ENCODE results near the gene IGFLR1.

IGFLR1 gene

GRCh38 chr19:35712567-35713505 is 29.4 kb downstream of the IGFLR1 start:
- no peak for ATAC-seq
- no peak for TF ChIP-seq RARB (CRISPR knock-in tag; IDR thresholded peaks at IDR 0.05)
- no peak for TF ChIP-seq ZFP3 (CRISPR knock-in tag; IDR thresholded peaks at IDR 0.05)

- TF ChIP-seq, protein P1, sequence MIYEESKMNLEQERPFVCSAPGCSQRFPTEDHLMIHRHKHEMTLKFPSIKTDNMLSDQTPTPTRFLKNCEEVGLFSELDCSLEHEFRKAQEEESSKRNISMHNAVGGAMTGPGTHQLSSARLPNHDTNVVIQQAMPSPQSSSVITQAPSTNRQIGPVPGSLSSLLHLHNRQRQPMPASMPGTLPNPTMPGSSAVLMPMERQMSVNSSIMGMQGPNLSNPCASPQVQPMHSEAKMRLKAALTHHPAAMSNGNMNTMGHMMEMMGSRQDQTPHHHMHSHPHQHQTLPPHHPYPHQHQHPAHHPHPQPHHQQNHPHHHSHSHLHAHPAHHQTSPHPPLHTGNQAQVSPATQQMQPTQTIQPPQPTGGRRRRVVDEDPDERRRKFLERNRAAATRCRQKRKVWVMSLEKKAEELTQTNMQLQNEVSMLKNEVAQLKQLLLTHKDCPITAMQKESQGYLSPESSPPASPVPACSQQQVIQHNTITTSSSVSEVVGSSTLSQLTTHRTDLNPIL (CRISPR knock-in tag; IDR thresholded peaks at IDR 0.05; ENCODE audit: low read depth), result no peak
- TF ChIP-seq CSDC2 (CRISPR knock-in tag; IDR thresholded peaks at IDR 0.05) (no peak), BACH2 (CRISPR knock-in tag; IDR thresholded peaks at IDR 0.05; ENCODE audit: borderline replicate concordance) (no peak), ZC3H10 (CRISPR knock-in tag; IDR thresholded peaks at IDR 0.05) (no peak), TCF4 (CRISPR knock-in tag; IDR thresholded peaks at IDR 0.05; ENCODE audit: borderline replicate concordance) (no peak), ZFP3 (CRISPR knock-in tag; IDR thresholded peaks at IDR 0.05) (no peak), ARNTL (CRISPR knock-in tag; IDR thresholded peaks at IDR 0.05; ENCODE audit: borderline replicate concordance, low read depth) (no peak), ZFP30 (CRISPR knock-in tag; IDR thresholded peaks at IDR 0.05) (no peak), PPARA (CRISPR knock-in tag; IDR thresholded peaks at IDR 0.05; ENCODE audit: borderline replicate concordance) (no peak), ESRRG (CRISPR knock-in tag; IDR thresholded peaks at IDR 0.05) (no peak)
- TF ChIP-seq, protein P2, sequence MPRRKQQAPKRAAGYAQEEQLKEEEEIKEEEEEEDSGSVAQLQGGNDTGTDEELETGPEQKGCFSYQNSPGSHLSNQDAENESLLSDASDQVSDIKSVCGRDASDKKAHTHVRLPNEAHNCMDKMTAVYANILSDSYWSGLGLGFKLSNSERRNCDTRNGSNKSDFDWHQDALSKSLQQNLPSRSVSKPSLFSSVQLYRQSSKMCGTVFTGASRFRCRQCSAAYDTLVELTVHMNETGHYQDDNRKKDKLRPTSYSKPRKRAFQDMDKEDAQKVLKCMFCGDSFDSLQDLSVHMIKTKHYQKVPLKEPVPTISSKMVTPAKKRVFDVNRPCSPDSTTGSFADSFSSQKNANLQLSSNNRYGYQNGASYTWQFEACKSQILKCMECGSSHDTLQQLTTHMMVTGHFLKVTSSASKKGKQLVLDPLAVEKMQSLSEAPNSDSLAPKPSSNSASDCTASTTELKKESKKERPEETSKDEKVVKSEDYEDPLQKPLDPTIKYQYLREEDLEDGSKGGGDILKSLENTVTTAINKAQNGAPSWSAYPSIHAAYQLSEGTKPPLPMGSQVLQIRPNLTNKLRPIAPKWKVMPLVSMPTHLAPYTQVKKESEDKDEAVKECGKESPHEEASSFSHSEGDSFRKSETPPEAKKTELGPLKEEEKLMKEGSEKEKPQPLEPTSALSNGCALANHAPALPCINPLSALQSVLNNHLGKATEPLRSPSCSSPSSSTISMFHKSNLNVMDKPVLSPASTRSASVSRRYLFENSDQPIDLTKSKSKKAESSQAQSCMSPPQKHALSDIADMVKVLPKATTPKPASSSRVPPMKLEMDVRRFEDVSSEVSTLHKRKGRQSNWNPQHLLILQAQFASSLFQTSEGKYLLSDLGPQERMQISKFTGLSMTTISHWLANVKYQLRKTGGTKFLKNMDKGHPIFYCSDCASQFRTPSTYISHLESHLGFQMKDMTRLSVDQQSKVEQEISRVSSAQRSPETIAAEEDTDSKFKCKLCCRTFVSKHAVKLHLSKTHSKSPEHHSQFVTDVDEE (CRISPR knock-in tag; IDR thresholded peaks at IDR 0.05), result no peak
- TF ChIP-seq, protein P3, sequence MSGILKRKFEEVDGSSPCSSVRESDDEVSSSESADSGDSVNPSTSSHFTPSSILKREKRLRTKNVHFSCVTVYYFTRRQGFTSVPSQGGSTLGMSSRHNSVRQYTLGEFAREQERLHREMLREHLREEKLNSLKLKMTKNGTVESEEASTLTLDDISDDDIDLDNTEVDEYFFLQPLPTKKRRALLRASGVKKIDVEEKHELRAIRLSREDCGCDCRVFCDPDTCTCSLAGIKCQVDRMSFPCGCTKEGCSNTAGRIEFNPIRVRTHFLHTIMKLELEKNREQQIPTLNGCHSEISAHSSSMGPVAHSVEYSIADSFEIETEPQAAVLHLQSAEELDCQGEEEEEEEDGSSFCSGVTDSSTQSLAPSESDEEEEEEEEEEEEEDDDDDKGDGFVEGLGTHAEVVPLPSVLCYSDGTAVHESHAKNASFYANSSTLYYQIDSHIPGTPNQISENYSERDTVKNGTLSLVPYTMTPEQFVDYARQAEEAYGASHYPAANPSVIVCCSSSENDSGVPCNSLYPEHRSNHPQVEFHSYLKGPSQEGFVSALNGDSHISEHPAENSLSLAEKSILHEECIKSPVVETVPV (CRISPR knock-in tag; IDR thresholded peaks at IDR 0.05), result no peak
- ATAC-seq, result no peak; the same call in 2 of the 3 replicates
These were observed 31.2 kb downstream of the IGFLR1 start for GRCh38 chr19:35710784-35711723.

DNA sequence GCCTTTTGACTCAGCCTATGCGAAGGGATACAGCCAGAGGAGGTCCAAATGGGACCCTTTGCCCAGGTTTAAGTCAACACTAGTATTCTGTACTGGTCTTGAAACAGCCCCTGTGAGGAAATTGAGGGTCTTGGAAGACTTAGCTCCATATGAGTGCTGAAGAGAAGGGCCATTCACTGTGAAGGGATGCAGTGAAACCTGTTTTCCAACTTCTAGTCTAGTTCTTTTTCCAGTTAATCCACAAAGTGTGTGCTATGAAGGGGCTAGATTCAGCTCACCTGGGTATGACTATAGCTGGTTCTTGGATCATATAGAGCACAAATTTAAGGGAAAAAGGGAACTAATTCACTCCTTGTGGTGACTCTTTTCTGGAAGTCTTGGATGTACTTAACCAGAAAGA is 33.9 kb downstream of the IGFLR1 start:
- TF ChIP-seq, protein P2 (CRISPR knock-in tag; IDR thresholded peaks at IDR 0.05), result no peak
- no peak for TF ChIP-seq ZNF565 (CRISPR knock-in tag; conservative IDR thresholded peaks at IDR 0.05; ENCODE audit: low read depth)
- no peak for TF ChIP-seq BACH2 (CRISPR knock-in tag; IDR thresholded peaks at IDR 0.05; ENCODE audit: borderline replicate concordance)
- TF ChIP-seq TOX (CRISPR knock-in tag; IDR thresholded peaks at IDR 0.05; ENCODE audit: borderline replicate concordance), result no peak
- TF ChIP-seq, protein P4, sequence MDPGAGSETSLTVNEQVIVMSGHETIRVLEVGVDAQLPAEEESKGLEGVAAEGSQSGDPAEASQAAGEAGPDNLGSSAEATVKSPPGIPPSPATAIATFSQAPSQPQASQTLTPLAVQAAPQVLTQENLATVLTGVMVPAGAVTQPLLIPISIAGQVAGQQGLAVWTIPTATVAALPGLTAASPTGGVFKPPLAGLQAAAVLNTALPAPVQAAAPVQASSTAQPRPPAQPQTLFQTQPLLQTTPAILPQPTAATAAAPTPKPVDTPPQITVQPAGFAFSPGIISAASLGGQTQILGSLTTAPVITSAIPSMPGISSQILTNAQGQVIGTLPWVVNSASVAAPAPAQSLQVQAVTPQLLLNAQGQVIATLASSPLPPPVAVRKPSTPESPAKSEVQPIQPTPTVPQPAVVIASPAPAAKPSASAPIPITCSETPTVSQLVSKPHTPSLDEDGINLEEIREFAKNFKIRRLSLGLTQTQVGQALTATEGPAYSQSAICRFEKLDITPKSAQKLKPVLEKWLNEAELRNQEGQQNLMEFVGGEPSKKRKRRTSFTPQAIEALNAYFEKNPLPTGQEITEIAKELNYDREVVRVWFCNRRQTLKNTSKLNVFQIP (CRISPR knock-in tag; IDR thresholded peaks at IDR 0.05; ENCODE audit: borderline replicate concordance, low read depth), result no peak
- TF ChIP-seq ARNTL (CRISPR knock-in tag; IDR thresholded peaks at IDR 0.05; ENCODE audit: borderline replicate concordance, low read depth), result no peak
- TF ChIP-seq SNAI2 (CRISPR knock-in tag; IDR thresholded peaks at IDR 0.05), result no peak
- no peak for TF ChIP-seq ZFP3 (CRISPR knock-in tag; IDR thresholded peaks at IDR 0.05)
- TF ChIP-seq ISL1 (CRISPR knock-in tag; IDR thresholded peaks at IDR 0.05), result no peak
- TF ChIP-seq ESRRG (CRISPR knock-in tag; IDR thresholded peaks at IDR 0.05), result no peak
- TF ChIP-seq, protein P3 (CRISPR knock-in tag; IDR thresholded peaks at IDR 0.05), result no peak
- no peak for TF ChIP-seq TCF4 (CRISPR knock-in tag; IDR thresholded peaks at IDR 0.05; ENCODE audit: borderline replicate concordance)
- TF ChIP-seq ZC3H10 (CRISPR knock-in tag; IDR thresholded peaks at IDR 0.05), result no peak
- no peak for TF ChIP-seq ZNF8 (CRISPR knock-in tag; IDR thresholded peaks at IDR 0.05)
- no peak for TF ChIP-seq OSR1 (CRISPR knock-in tag; IDR thresholded peaks at IDR 0.05)
- TF ChIP-seq GLIS3 (CRISPR knock-in tag; IDR thresholded peaks at IDR 0.05), result no peak
- TF ChIP-seq RARB (CRISPR knock-in tag; IDR thresholded peaks at IDR 0.05), result no peak
- TF ChIP-seq PPARA (CRISPR knock-in tag; IDR thresholded peaks at IDR 0.05; ENCODE audit: borderline replicate concordance), result no peak
- no peak for ATAC-seq

All from SK-N-SH treated with all-trans-retinoic acid at 6 μM for 48 hours (cell line).